D341Med (cell line): ENCODE results near the gene MPO.
A peak's percentile ranks its signal among the peaks of the same experiment; 100 is the strongest.

Experiments used
- DNase-seq: peaks from one replicate; pipeline ENCODE4 v3.0.0; 2012; ENCODE audit warnings: low spot score

MPO gene

DNA sequence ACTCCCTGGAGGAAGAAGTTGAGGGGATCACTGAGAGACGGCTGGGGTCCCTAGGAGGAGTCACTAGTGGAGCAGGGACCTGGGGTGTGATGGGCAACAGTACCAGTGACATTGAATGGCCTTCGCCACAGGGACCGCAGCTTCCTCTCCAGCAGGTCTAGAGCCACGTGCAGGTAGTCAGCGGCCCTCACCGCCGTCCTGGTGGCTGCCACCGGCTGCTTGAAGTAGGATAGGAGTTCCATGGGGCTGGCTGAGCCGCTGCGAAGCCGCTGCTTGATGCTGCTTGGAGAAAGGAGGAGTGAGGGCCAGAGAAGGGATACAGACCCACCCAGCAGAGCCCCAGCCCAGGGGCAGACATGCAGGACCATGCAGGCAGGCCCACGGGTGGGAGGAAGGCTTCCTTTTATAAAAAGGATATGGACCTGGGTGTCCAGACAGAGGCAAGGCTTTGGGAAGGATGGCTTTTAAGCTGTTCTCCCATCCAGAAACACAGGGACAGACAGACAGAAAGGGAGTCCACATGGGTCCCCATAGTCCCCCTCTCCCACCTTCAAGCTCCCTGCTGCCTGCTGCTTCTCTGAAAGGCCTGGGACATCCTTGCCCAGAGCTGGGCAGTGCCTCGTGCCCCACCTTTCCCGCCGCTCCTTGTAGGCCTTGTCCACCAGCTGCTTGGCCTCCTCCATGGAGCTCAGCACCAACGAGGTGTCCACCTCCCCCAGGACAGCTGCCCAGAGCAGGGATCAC lies 827 bp downstream of the MPO start:
- peak; percentile 47 for DNase-seq

DNA sequence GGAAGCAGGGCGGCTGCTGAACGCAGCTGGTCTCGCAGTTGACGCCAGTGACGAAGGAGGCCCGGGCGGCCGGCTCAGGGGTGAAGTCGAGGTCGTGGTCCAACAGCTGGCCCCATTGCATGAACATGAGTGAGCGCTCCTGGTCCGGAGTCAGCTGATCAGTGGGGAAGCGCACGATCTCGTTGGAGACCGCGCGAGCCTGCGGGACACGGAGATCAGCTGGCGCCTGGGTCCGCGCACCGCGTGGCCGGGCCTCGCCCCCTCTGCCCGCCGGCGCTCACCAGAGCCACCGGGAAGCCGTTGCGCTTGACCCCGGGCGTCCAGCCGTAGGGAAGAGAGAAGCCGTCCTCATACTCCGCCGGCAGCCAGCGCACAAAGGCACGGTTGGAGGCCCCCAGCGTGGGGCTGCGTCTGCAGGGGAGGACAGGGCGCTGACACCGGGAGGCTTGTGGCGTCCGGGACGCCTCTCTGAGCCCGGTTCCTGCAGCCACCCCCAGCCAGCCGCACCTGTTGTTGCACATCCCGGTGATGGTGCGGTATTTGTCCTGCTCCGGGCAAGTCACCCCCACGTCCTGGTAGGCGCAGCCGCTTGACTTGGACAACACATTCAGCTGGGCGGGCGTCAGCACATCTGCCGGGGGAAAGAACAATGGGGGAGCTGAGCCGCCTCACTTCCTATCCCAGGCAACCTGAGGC lies 1.6 kb downstream of the MPO start:
- peak; percentile 49 for DNase-seq

GRCh38 chr17:58278661-58279015 lies 2.1 kb downstream of the MPO start:
- peak; percentile 45 for DNase-seq

DNA sequence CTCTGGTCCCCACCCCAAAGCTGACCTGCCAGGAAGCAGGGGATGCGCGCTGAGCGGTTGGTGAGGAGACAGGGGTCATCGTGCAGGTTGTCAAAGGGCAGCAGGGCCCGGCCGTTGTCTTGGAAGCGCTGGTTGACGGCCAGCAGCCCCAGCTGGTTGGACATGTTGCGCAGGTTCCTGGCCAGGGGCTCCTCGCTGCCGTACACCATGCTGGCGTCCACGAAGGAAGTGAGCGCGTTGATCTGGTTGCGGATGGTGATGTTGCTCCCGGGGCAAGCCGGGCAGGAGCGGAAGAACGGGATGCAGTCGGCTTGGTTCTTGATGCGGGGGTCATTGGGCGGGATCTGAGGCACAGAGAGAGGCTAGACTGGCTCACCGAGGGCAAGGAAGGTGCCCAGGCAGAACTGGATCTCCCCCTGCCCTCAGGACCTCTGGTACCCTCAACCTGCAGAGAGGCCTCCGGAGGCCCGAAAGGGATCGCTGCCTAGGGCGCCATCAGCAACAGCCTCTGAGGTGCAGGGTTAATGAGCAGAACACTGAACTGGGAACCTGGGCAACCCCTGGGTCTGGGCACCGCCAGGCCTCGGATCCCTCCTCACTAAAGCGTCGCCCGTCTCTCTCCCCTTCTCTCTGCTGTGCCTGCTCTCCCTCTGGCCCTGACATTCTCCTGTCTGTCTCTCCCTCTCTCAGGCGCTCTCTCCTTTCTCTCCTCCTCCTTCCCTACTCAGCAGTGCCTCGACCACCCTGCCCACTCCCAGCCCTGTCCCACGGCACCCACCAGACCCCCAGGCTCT lies 2.7 kb downstream of the MPO start:
- DNase-seq, result peak; percentile 49

GRCh38 chr17:58277107-58277801 lies 3.5 kb downstream of the MPO start:
- peak; percentile 75 for DNase-seq

GRCh38 chr17:58276423-58276822 lies 4.3 kb downstream of the MPO start:
- DNase-seq, result no peak

DNA sequence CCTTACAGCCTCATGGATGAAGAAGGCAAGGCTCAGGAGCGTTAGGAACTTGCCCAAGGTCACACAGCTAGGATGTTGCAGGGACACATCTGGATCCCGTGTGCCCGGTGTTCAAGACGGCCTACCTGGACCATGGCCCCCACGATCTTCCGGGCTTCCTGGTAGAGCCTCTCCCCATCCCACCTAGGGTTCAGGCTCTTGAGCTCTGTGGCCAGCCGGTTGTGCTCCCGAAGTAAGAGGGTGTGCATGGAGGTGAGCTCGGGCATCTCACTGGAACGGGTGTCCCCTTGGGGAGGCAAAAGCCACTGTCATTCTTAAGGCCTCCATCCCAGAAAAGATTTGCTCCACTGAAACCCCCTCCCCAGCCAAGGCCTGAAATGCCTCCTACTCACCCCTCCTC lies 5.3 kb downstream of the MPO start:
- DNase-seq, result peak; percentile 31

- DNase-seq, result peak; percentile 34
Observed at GRCh38 chr17:58273453-58274104, 7.2 kb downstream of the MPO start.

DNA sequence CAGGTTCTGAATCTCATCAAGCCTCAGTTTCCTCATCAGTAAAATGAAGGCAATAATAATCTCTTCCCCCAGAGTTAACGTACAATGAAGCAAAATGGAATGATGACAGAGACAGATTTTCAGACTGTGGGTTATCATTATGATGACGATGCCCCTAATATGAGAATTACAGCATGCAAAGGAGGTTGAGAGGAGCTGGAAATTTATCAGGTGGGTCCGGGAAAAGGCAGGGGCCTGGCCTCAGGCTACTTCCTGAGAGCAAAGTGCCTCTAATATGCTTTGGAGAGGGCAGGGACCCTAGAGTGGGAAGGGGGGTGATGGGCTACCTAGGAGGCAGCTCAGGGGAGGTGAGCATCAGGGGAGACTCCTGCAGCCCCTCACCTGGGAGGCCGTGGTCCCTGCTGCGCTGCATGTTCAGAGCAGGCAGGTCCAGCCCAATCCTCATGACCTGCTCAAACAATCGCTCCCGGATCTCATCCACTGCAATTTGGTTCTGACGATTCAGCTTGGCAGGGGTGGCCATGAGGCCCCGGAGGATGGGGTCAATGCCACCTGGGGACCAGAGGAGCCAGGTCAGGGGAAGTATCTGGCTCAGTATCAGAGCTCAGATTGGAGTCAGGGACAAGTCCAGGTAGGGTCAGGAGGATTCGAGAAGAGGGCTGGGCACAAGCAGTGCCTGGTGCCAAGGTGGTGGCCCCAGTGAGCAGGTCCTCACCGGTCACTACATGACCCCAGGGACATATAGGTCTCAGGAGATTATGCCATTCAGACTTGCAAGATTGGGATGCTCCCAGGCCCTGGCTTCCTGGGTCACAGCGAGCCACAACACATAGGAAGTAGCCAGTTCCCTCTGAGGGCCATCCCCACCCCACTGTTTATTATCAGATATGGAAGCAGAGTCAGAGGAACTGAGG lies 8.1 kb downstream of the MPO start:
- peak; percentile 33 for DNase-seq

DNA sequence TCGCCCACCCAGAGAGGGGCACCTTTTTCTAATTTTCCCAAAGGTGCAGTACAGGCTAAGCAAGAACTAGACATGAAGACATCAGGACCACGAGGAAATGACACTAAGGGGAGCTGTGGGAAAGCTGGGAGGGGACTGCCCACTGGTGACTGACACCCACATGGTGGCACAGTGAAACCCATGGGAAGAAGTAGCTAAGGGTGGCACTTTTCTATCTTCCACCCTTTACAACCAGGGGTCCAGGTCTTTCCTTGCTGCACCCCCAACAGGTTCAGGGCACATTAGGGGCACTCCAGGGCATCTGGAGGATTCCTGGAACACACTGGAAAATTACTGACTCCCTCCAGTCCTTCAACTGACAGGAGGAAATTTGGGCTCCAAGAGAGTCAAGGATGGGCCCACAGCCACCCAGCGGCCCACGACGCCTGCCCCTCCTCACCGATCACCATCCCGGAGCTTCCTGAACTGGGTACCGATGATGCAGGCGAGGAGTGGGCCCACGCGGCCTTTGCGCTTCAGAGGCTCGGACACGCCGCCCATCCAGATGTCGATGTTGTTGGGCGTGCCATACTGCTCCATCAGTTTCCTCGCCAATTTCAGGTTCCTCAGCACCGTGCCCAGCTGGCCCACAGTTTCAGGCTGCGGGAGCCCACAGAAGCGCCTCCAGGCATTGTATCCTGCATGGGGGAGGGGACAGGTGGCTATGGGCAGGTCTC lies 9.4 kb downstream of the MPO start:
- no peak for DNase-seq

GRCh38 chr17:58270476-58271215 lies 10.1 kb downstream of the MPO start:
- peak; percentile 39 for DNase-seq

DNA sequence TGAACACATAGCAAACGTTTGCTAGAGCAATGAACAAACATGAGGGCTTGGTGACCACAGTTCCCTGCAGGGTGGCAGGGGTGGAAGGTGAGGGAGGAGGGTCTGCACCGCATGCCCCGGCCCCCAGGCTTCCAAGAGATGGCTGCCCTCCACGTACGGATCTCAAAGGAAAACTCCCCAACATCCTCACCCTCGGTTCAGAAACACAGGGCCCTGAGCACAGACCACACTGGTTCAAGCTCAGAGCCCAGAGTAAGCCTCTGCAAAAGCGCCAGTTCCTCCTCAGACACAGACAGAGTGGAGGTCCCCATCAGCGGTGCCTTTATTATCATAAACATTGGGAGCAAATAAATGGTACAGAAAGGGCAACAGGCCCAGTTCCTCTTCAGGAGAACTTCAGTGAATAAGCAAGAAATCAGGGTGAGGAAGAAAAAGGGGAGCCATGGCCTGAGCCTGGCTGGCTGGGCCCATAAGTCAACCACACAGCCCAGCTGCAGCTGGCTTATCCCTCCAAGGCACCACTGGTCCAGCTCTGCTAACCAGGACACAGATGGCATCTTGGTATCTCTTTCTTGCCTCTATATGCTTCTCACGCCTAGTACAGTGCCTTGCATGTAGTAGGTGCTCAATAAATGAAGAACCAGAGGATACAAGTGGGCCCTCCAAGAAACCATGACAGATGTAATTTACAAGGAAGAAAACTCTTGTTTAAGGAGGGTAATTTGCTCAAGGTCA lies 11.0 kb downstream of the MPO start:
- DNase-seq, result peak; percentile 32

DNA sequence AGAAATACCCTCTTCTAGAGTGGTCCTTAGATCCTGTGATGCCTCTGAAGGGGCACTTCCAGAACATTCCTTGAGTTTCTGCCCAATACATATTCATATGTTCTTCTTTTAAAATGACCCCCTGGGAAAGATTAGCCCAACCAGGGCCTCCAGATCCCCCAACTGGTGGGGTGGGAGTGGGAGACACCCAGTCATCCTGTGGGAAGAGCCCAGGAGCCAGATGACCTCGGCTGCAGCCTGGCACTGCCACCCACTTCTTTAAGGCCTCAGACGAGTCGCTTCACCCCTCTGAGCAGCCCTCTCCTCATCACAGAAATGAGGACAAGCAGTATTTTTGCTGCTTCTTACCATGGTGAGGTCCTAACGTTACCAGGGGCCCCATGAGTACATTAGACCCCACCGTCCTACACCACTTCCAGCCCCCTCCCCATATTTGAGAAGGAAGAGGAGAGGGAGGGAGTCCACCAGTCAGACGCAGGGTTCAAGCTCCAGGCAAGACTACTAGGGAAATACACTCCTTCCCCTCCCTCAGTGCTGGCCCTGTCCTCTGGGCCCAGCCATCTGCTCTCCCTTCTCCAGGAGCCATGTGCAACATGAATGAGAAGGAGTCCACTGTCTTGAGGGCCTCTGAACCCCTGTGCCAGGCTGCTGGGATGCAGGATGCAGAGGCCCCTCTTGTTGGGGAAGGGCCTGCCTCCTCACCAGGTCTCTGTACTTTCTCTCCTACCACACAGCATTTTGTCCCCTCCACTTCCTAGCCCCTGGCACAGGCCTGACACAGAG lies 11.8 kb downstream of the MPO start:
- DNase-seq, result peak; percentile 32

DNA sequence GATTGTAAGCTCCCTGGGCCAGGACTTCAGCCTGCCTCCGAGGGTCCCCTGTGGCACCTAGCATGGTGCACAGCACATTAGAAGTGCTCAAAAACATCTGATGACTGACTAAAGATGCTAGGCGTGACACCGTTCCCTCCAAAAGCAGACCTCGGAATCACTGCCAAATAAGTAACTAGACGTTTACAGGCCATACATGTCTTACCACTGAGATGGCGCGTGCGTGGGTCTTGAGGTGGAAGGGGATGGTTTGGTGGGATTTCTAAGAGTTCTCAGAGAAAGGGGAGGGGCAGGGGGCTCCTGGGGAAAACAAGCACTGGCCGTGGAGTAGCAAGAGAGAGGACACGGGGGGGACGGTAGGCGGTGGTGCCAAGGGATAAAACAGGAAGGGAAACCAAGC lies 12.4 kb downstream of the MPO start:
- DNase-seq, result peak; percentile 20

DNA sequence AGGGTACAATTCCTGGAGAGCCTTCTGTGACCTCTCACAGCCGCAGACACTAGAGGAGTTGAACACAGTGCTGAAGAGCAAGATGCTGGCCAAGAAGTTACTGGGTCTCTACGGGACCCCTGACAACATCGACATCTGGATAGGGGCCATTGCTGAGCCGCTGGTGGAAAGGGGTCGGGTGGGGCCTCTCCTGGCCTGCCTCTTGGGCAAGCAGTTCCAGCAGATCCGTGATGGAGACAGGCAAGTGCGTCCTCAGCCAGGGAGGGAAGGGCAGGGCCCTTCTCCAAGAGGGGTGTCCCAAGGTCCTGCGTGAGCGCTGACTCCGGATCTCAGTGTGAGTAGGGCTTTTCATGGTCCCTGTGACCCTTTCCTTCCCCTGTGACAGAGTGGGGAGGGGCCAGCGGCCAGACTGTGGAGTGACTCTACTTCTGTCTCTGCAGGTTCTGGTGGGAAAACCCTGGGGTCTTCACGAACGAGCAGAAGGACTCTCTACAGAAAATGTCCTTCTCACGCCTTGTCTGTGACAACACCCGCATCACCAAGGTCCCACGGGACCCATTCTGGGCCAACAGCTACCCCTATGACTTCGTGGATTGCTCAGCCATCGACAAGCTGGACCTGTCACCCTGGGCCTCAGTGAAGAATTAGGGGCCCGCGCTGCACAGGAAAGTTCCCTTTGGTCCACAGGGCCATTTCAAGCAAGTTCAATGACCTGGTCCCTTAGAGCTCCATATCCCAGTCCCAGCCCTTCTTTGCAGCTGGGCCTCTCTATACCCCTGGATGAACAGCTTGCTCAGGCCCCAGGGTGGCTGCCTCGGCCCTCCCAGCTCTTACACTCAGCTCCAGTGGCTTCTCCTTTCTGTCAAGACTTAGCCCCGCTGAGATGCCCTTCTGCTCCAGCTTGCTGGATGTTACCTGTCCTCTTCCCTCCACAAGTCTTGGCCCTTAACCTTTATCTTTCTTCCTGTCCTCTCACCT lies 13.1 kb downstream of the MPO start:
- DNase-seq, result peak; percentile 37
